ENCODE measurements around the gene IGF2. TPM values are rescaled to one million over a fixed set of nuclear protein-coding genes. Genes with fewer than 3 reads are reported as not detected.

The IGF2 gene
- total RNA-seq, 1 donor from 2014 or later, result 21.5 TPM

- H3K27ac Mint-ChIP-seq (ENCODE audit: unreplicated experiment), result no peak overlapping the region
- no peak overlapping the region for H3K4me3 Mint-ChIP-seq (ENCODE audit: unreplicated experiment)
- no peaks in the 10 kb centered on the region for H3K36me3 Mint-ChIP-seq (ENCODE audit: unreplicated experiment)
- H3K27me3 Mint-ChIP-seq (ENCODE audit: unreplicated experiment), result peaks cover 17% of the 10 kb centered on the region
- no peak for TF ChIP-seq CTCF (IDR thresholded peaks at IDR 0.05; ENCODE audit: partially characterized antibody, unreplicated experiment)
- no peaks in the 10 kb centered on the region for H3K9me3 Mint-ChIP-seq (ENCODE audit: unreplicated experiment)
- H3K4me1 Mint-ChIP-seq (ENCODE audit: low read depth, unreplicated experiment), result peaks cover 6% of the 10 kb centered on the region
- no peak for DNase-seq
Observed at GRCh38 chr11:2147391-2147790, 8.2 kb upstream of the IGF2 start.

- Mint-ChIP-seq H3K27ac (ENCODE audit: unreplicated experiment) (no peak overlapping the region), H3K4me3 (ENCODE audit: unreplicated experiment) (no peak overlapping the region), H3K27me3 (ENCODE audit: unreplicated experiment) (peaks cover 26% of the 10 kb centered on the region), H3K36me3 (ENCODE audit: unreplicated experiment) (no peaks in the 10 kb centered on the region), H3K4me1 (ENCODE audit: low read depth, unreplicated experiment) (peaks cover 6% of the 10 kb centered on the region), H3K9me3 (ENCODE audit: unreplicated experiment) (peaks cover 2% of the 10 kb centered on the region)
- DNase-seq, result no peak
- no peak for TF ChIP-seq CTCF (IDR thresholded peaks at IDR 0.05; ENCODE audit: partially characterized antibody, unreplicated experiment)
Observed at GRCh38 chr11:2146051-2146450, 6.9 kb upstream of the IGF2 start.

DNA sequence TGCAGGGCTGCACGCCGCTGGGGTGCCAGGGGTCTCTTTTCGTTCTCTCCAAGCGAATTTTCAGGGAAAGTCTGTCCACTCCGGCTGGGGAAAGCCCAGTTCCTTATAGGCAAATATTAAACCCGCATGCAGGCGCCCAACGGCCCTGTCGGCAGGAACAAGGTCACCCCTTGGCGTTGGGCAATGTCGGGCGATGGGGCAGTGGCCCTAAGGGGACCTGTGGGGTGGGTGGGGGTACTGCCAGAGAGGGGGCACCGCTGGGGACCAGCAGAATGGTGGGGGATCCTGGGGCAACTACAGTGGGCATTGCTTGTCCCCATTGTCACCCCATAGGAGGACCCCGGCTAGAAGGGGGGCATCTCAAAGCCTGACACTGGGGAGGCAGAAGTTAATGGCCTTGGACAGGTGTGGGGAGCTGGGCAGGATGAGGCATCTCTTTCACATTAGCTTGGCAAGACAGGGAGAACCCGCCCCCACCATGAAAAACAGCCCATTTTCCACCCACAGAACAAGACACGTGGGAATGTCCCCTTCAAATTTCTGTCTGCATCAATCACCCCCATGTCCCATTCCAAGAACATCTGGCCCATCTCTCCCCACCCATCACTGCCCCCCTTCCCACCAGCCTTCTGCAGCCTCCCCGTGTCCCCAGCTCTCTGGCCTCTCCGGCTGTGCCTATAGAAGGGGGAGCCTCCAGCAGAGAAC is 5.5 kb upstream of the IGF2 start:
- no peak for DNase-seq
- Mint-ChIP-seq H3K4me1 (ENCODE audit: low read depth, unreplicated experiment) (no peaks in the 10 kb centered on the region), H3K4me3 (ENCODE audit: unreplicated experiment) (no peak overlapping the region), H3K27ac (ENCODE audit: unreplicated experiment) (no peak overlapping the region), H3K36me3 (ENCODE audit: unreplicated experiment) (no peaks in the 10 kb centered on the region), H3K9me3 (ENCODE audit: unreplicated experiment) (peaks cover 2% of the 10 kb centered on the region), H3K27me3 (ENCODE audit: unreplicated experiment) (peaks cover 27% of the 10 kb centered on the region)
- TF ChIP-seq CTCF (IDR thresholded peaks at IDR 0.05; ENCODE audit: partially characterized antibody, unreplicated experiment), result no peak

- Mint-ChIP-seq H3K27me3 (ENCODE audit: unreplicated experiment) (peaks cover 27% of the 10 kb centered on the region), H3K9me3 (ENCODE audit: unreplicated experiment) (peaks cover 2% of the 10 kb centered on the region), H3K4me1 (ENCODE audit: low read depth, unreplicated experiment) (no peaks in the 10 kb centered on the region), H3K4me3 (ENCODE audit: unreplicated experiment) (peak overlapping the region; percentile 28), H3K27ac (ENCODE audit: unreplicated experiment) (no peak overlapping the region), H3K36me3 (ENCODE audit: unreplicated experiment) (no peaks in the 10 kb centered on the region)
- no peak for DNase-seq
- no peak for TF ChIP-seq CTCF (IDR thresholded peaks at IDR 0.05; ENCODE audit: partially characterized antibody, unreplicated experiment)
Observed at GRCh38 chr11:2143799-2144543, 4.8 kb upstream of the IGF2 start.

DNA sequence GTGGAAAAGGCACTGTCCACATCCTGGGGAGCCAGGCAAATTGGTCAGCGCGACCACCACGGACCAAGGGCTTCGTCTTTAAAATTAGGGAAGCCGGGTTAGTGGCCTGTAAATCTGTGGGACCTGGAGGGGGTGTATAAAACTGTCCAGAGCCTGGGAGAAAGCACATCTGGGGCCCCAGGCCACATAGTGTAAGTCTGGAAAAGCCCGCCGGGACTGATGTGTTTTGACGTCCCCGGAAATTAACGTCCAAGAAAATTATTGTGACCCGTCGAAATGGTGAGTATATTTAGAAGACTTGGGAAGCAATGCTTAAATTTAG is 4.2 kb upstream of the IGF2 start:
- no peak for TF ChIP-seq CTCF (IDR thresholded peaks at IDR 0.05; ENCODE audit: partially characterized antibody, unreplicated experiment)
- peak overlapping the region; percentile 28 for H3K4me3 Mint-ChIP-seq (ENCODE audit: unreplicated experiment)
- no peak overlapping the region for H3K27ac Mint-ChIP-seq (ENCODE audit: unreplicated experiment)
- no peaks in the 10 kb centered on the region for H3K36me3 Mint-ChIP-seq (ENCODE audit: unreplicated experiment)
- no peaks in the 10 kb centered on the region for H3K4me1 Mint-ChIP-seq (ENCODE audit: low read depth, unreplicated experiment)
- peaks cover 2% of the 10 kb centered on the region for H3K9me3 Mint-ChIP-seq (ENCODE audit: unreplicated experiment)
- no peak for DNase-seq
- peaks cover 24% of the 10 kb centered on the region for H3K27me3 Mint-ChIP-seq (ENCODE audit: unreplicated experiment)
